ENCODE measurements around the gene RBM18.

Gene RBM18

DNA sequence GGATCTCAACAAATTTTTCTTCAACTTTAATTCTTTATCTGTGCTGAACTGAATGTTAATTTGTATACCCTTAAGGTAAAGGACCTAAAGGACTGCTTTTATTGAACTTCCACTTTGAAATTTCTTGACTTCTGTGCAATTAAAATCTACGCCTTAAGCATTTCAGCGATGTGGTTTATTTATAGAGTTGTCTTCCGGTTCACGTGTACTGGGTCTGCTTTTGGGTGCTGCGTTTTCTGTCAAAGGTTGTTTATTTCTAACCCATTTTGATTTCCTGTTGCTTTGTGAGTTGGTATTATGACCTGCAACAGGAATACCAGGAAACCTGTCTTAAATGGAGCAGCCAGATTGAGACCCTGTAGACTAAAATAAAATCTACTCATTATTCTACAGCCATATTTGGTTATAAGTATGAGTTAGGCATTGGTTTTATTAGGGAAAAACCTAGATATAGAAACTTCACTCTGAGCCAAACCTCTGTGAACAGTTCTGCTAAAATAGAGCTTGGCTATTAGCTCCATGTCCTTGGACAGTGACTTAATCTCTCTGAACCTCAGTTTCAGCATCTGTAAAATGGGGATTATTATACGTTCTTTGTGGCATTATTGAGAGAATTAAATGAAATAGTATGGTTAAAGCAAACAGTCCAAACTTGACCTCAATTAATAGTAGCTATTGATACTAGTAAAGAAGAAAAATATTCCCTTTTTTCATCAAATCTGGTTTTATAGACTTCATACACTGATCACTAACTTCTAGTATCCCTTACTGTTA is 3.6 kb upstream of the RBM18 start:
- H3K4me1 Mint-ChIP-seq, result peaks cover 66% of the 10 kb centered on the region

DNA sequence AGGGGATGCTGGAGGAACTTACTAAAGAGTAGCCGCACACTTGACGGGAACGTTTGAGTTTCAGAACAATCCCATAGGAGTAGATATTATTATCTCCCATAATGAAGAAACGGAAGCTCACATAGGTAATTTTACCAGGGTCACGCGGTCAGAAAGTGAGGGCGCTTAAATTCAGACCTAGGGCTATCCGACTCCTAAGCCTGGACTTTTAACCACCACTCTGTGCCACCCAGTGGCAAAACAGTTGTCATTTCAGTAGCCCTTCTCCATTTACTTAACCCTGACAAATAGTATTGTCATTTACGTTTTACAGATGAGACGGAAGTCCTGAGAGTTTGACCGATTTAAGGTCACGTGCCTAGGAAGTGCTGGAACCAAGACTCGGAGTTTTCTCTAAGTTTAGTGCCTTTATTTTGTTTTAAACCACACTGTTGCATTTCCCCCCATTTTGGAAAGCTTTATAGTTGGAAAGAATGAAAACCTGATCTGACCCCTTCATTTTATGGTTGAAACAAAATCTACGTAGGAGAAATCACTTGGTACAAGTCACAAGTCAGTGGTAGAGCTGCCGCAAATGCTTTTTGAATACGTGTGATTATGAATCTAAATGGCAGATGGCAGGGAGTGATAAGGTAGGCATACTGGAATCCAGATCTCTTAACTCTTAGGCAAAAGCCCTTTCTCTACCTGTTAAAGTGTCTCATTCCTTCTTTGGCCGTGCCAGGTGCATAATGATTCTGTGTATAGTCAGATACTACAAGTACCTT is 692 bp upstream of the RBM18 start:
- H3K36me3 Mint-ChIP-seq, result peaks cover 3% of the 10 kb centered on the region
- H3K9me3 Mint-ChIP-seq, result no peaks in the 10 kb centered on the region
- peak overlapping the region; percentile 99 for H3K4me3 Mint-ChIP-seq
- peaks cover 65% of the 10 kb centered on the region for H3K4me1 Mint-ChIP-seq
- peak overlapping the region; percentile 99 for H3K27ac Mint-ChIP-seq
- H3K27me3 Mint-ChIP-seq, result no peaks in the 10 kb centered on the region

More for the DNA sequence above, 3.6 kb upstream of the RBM18 start:
- Mint-ChIP-seq H3K27me3 (no peaks in the 10 kb centered on the region), H3K4me3 (no peak overlapping the region), H3K9me3 (no peaks in the 10 kb centered on the region), H3K36me3 (peaks cover 17% of the 10 kb centered on the region), H3K27ac (no peak overlapping the region)

DNA sequence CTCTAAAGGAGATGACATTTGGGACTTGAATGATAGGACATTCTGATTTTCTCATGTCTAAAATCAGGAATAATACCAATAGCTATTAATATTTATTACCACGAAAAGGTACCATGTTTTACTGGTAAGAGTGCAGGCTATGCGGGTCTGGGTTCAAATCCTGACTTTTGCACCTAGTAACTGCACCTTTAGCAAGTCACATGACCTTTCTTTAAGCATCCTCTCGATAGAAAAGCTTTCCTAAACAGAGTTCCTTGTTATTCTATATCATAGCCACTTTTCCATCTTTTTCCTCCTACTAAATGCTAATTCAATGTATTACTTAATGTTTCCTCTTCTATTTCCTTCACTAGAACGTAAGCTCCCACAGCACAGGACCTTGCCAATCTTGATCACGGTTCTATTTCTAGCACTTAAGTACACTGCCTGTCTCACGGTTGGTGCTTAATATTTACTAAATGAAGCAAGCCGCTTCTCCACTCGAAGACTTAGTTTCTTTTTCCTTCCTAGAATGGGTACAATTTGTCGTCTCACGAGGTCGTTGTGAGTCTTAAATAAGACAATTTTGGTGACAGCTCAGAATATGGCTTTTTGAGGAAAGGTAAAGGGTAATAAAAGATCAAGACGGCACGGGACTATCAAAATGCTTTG is 816 bp downstream of the RBM18 start:
- H3K36me3 Mint-ChIP-seq, result peaks cover 3% of the 10 kb centered on the region
- no peaks in the 10 kb centered on the region for H3K9me3 Mint-ChIP-seq
- peak overlapping the region; percentile 99 for H3K27ac Mint-ChIP-seq
- no peaks in the 10 kb centered on the region for H3K27me3 Mint-ChIP-seq
- H3K4me3 Mint-ChIP-seq, result peak overlapping the region; percentile 99
- H3K4me1 Mint-ChIP-seq, result peaks cover 64% of the 10 kb centered on the region

DNA sequence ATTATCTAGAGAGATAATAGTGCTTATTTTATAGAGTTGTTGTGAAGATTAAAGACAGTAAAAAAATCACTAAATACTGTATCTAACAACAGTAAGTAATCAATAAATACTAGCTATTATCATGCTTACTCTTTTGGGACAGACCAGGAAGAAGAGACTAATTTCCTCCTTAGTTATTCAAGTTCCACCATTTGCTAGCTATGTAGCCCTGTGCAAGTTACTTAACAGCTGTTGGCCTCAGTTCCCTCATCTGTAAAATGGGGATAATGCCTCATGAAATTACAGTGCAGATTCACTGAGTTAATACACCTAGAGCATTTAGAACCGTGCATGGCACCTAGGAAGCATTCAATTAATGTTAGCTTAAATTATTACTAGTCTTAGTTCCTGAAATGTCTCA is 2.6 kb downstream of the RBM18 start:
- no peaks in the 10 kb centered on the region for H3K9me3 Mint-ChIP-seq
- peak overlapping the region; percentile 52 for H3K4me3 Mint-ChIP-seq
- H3K4me1 Mint-ChIP-seq, result peaks cover 56% of the 10 kb centered on the region
- no peak overlapping the region for H3K27ac Mint-ChIP-seq
- no peaks in the 10 kb centered on the region for H3K27me3 Mint-ChIP-seq
- H3K36me3 Mint-ChIP-seq, result peaks cover 9% of the 10 kb centered on the region

DNA sequence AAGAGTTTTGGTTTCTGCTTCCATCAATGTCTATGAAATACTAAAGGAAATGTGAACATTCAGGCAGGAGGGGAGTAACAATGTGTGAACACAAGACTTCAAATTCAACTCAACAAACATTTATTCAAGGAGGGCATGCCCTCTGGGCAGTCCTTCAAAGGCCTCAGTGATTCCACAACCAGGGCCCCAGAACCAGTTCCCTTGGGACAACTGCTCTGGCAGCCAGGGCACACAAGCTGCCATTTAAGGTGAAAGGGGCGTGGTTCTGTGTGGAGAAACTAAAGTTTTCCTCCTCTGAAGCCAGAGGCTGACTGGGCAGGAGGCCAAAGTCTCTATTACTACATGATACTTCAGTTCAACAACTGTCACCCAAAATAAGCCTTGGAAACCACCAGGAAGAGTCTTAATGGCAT is 3.2 kb downstream of the RBM18 start:
- Mint-ChIP-seq H3K27me3 (no peaks in the 10 kb centered on the region), H3K4me1 (peaks cover 54% of the 10 kb centered on the region), H3K4me3 (peak overlapping the region; percentile 27), H3K27ac (no peak overlapping the region), H3K9me3 (no peaks in the 10 kb centered on the region), H3K36me3 (peaks cover 9% of the 10 kb centered on the region)

DNA sequence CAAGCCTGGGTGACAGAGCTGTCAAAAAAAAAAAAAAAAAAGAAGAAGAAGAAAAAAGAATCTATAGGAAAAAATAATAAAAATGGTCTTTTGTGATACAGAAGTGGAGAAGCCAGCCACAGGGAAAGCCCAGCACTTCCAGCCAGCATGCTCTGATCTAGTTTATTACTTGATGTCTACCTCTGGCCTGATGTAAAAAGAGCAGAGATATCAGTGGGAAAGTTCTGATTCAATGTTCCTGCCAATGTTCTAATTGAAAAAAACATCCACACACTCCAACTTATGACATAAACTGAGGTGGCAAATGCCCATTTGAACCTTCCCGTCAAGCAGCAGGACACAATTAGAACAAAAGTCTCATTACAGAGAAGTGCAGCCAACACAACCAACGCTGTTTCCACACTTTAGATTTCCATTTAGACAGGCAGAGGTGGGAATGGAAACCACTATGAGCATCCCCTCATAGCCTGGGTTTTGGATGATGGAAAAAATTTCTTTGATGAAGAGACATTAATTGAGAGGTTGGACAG is 5.7 kb downstream of the RBM18 start:
- Mint-ChIP-seq H3K4me1 (peaks cover 47% of the 10 kb centered on the region), H3K4me3 (no peak overlapping the region), H3K36me3 (peaks cover 6% of the 10 kb centered on the region), H3K27me3 (no peaks in the 10 kb centered on the region), H3K9me3 (no peaks in the 10 kb centered on the region), H3K27ac (no peak overlapping the region)

DNA sequence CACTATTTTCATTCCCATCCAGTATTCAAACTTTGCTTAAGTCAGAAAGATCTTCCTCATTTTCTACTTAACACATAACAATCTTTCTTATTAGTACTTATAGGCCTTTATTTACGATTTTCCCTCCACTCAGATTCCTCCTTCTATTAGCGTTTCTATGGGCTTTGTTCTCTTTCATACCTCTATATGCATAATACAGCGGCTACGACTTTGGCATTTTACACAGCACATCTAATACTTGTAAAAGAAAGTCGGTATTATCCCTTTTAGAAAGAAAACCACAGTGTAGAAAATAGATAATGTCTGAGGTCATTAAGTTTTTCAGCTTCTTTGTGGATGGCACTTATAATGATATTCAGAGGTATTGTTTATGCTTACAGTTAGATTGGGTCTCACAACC is 8.4 kb downstream of the RBM18 start:
- H3K27ac Mint-ChIP-seq, result no peak overlapping the region
- peaks cover 36% of the 10 kb centered on the region for H3K4me1 Mint-ChIP-seq
- no peak overlapping the region for H3K4me3 Mint-ChIP-seq
- no peaks in the 10 kb centered on the region for H3K27me3 Mint-ChIP-seq
- H3K36me3 Mint-ChIP-seq, result peaks cover 15% of the 10 kb centered on the region
- no peaks in the 10 kb centered on the region for H3K9me3 Mint-ChIP-seq

DNA sequence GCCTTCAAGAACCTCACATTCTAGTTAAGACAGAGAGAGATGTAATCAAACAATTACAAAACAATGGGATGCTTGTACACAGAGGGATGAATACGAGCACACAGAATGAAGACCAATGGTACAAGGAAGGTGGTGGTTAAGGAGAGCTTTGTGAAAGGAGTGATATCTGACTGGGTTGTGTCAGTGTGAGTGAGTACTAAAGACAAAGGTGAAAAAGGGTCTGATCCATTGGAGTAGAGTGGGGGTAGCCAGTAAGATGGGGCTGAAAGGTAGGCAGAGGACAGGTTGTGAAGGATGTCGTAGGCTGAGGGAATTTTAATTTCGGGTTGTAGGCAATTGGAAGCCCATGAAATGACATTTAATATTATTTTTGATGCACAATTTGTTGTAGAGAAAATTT is 9.9 kb downstream of the RBM18 start:
- no peak overlapping the region for H3K27ac Mint-ChIP-seq
- H3K4me1 Mint-ChIP-seq, result peaks cover 31% of the 10 kb centered on the region
- no peaks in the 10 kb centered on the region for H3K9me3 Mint-ChIP-seq
- no peaks in the 10 kb centered on the region for H3K27me3 Mint-ChIP-seq
- H3K4me3 Mint-ChIP-seq, result no peak overlapping the region
- H3K36me3 Mint-ChIP-seq, result peaks cover 21% of the 10 kb centered on the region

DNA sequence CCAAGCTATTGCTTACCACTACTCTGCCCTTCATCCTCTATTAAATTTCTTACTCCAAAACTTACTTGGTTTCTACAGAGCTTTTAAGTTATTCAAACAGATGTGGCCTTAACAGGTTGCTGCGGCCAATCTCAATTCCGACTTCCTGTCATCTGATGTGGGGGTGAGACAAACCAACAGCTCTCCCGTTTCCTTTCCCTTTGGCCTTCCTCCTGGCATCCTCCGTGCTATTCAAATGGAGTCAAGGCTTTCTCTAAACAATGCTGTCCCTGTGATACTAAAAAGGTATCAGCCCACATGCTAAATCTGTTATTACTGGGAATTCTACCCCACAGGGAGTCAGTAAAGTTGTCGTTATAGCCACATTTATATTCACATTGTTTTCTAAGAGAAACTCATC is 11.8 kb downstream of the RBM18 start:
- Mint-ChIP-seq H3K27me3 (no peaks in the 10 kb centered on the region), H3K9me3 (no peaks in the 10 kb centered on the region), H3K4me3 (no peak overlapping the region), H3K27ac (peak overlapping the region; percentile 84), H3K36me3 (peaks cover 22% of the 10 kb centered on the region), H3K4me1 (peaks cover 31% of the 10 kb centered on the region)

DNA sequence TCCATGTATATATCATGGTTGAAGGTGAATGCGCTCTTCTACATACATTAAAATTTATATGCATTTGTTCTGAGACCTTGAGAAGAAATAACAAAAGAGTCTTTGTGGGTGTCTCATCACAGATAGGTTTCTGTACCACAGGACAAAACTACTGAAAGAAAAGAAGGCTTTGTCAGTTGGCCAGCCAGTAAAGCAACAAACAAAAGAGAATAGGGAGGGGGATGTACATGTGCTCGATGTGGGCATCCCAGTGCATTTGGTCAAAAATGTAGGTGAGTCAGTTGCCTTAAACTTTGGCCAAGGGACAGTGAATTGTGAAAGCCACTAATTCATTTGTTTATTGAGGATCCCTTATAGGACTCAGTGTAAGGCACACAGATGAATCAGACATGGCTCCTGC is 13.3 kb downstream of the RBM18 start:
- peaks cover 19% of the 10 kb centered on the region for H3K36me3 Mint-ChIP-seq

DNA sequence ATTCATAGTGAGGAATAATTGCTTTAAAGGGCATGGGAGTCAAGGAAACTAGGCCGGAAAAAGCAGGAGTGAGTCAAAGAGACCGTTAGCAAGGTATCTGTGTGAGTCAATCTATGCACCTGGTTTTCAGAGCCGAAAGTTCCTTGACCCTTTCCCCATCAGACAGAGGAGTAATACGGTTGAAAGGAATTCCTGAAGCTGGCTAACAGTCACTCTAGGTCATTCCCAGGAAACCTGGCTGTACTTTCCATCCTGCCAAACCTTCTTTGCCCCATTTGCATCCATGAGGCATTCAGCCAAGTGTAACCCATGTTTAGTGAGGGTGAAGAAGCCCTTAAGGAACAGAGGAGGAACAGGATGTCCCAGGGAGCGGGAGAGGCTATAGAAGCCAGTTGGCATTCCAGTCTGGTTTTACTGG is 16.2 kb downstream of the RBM18 start:
- Mint-ChIP-seq H3K36me3 (peaks cover 25% of the 10 kb centered on the region), H3K4me1 (peaks cover 16% of the 10 kb centered on the region), H3K9me3 (no peaks in the 10 kb centered on the region), H3K27me3 (no peaks in the 10 kb centered on the region), H3K27ac (no peak overlapping the region), H3K4me3 (no peak overlapping the region)

More for the DNA sequence above, 13.3 kb downstream of the RBM18 start:
- no peaks in the 10 kb centered on the region for H3K27me3 Mint-ChIP-seq
- H3K4me3 Mint-ChIP-seq, result no peak overlapping the region
- peaks cover 25% of the 10 kb centered on the region for H3K4me1 Mint-ChIP-seq
- H3K27ac Mint-ChIP-seq, result no peak overlapping the region
- no peaks in the 10 kb centered on the region for H3K9me3 Mint-ChIP-seq

DNA sequence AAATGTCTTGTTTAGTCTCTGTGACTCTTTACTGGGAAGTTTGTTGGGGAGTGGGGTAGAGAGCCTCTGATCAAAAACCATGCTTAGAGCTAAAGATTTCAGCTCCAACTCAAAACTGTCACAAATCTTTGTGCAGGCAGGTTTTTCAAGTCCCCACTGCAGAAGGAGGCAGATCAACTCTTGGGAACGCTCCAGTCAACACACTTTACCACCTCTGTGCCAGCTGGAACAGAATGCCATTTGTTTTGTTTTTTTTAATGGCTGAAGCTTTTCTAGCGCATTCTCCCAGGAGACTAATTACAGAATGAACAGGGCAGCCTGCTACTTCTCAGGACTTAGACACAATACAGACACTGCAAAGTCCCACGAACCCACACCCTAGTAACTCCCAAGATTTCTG is 18.0 kb downstream of the RBM18 start:
- Mint-ChIP-seq H3K36me3 (peaks cover 23% of the 10 kb centered on the region), H3K27me3 (no peaks in the 10 kb centered on the region), H3K9me3 (no peaks in the 10 kb centered on the region), H3K4me3 (no peak overlapping the region), H3K27ac (peak overlapping the region; percentile 12), H3K4me1 (peaks cover 5% of the 10 kb centered on the region)

DNA sequence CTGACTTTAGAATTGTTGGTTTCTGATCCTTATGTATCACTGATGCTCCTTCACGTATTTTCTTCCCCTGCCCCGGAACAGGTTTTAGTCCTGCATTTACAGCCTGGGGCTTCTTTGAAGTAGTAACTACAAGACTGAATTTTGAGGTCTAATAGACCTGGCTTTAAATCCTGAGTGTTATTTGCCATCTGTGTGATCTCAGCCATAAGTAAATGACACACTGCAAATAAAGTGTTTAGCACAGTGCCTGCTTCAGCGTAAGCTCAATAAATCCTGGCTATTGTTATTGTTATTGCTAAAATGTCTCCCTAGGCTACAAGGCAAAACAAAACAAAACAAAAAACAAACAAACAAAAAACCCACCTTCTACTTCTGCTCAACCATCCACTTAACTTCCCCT is 20.3 kb downstream of the RBM18 start:
- no peak overlapping the region for H3K4me3 Mint-ChIP-seq
- no peaks in the 10 kb centered on the region for H3K27me3 Mint-ChIP-seq
- H3K4me1 Mint-ChIP-seq, result no peaks in the 10 kb centered on the region
- peaks cover 17% of the 10 kb centered on the region for H3K36me3 Mint-ChIP-seq
- H3K27ac Mint-ChIP-seq, result no peak overlapping the region
- H3K9me3 Mint-ChIP-seq, result no peaks in the 10 kb centered on the region

DNA sequence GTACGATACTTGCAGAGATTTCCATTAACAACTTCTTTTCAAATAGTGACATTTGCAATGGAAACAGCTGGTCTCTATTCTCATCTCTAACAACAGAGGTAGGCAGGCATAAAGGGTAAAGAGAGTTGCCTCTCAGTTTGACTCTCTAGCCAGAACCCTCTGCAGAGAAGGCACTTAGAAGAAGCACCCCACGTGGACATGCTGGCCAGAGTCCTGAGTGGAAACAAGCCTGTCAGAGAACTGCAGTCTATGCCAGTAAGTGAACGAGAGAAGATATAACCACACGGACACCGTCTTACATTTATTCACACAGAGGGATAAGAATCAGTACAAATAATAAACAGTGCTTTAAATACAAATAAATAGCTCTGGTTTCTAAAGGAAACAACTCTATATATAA is 24.9 kb downstream of the RBM18 start:
- no peaks in the 10 kb centered on the region for H3K9me3 Mint-ChIP-seq
- H3K36me3 Mint-ChIP-seq, result peaks cover 14% of the 10 kb centered on the region

DNA sequence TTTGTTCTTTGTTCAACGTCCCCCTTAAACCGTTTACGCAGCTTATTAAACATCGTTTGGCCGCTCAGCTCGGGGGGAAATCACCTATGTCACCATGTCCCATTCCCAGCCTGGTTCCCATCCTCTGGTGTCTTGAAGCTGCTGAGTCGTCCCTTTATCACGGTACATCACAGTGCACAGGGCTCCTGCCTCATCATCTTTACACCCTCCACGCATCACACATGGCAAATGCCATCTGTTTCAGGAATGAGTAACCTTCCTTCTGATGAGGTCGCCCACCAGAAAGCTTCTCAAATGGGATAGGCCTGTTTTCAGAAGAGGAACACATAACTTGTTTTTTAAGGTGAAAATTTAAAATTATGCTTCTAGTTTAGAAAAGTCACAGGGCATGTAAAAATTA is 28.0 kb downstream of the RBM18 start:
- Mint-ChIP-seq H3K4me3 (no peak overlapping the region), H3K27me3 (no peaks in the 10 kb centered on the region), H3K4me1 (no peaks in the 10 kb centered on the region), H3K27ac (no peak overlapping the region), H3K36me3 (peaks cover 10% of the 10 kb centered on the region), H3K9me3 (no peaks in the 10 kb centered on the region)

More for the DNA sequence above, 24.9 kb downstream of the RBM18 start:
- Mint-ChIP-seq H3K4me3 (no peak overlapping the region), H3K27me3 (no peaks in the 10 kb centered on the region), H3K4me1 (no peaks in the 10 kb centered on the region), H3K27ac (no peak overlapping the region)
